GM12864 (cell line): Measurements from ENCODE around the gene CNOT4.

Experiments used
- DNase-seq: peaks from one replicate; pipeline ENCODE4 v3.0.0-alpha.2; 2011; ENCODE audit warnings: low read depth
- H3K4me3 ChIP-seq: 2 replicates; pipeline ENCODE4 v1.5.1; 2011; ENCODE audit warnings: mild to moderate bottlenecking, low read depth, low read length, control low read depth
- TF ChIP-seq, protein P1 (sequence below): IDR thresholded peaks from 2 replicates; pipeline ENCODE4 v1.5.1; 2011; ENCODE audit warnings: low read depth, mild to moderate bottlenecking, moderate library complexity, low read length, control low read depth, inconsistent platforms; ENCODE audit errors: missing control alignments

CNOT4 gene

DNA sequence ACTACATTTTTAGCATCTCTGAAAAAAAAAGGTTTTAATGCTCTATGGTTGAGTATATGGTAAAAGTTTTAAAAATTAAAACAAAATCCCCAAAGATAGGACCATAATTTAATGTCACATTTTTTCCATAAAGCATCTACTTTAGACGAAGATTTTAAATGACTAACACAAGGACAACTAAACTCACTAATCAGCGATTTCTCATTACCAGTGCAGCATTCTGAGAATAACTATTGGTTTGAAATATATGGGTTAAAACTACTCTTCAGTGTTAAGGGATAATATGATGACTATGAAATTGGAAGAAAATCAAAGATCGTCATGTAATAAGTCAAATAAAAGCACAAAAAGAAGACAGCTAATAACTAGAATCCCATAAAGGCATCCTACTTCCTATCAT lies 118.4 kb downstream of the CNOT4 start:
- no peak for DNase-seq
- no peak overlapping the region for H3K4me3 ChIP-seq
- TF ChIP-seq, protein P1, sequence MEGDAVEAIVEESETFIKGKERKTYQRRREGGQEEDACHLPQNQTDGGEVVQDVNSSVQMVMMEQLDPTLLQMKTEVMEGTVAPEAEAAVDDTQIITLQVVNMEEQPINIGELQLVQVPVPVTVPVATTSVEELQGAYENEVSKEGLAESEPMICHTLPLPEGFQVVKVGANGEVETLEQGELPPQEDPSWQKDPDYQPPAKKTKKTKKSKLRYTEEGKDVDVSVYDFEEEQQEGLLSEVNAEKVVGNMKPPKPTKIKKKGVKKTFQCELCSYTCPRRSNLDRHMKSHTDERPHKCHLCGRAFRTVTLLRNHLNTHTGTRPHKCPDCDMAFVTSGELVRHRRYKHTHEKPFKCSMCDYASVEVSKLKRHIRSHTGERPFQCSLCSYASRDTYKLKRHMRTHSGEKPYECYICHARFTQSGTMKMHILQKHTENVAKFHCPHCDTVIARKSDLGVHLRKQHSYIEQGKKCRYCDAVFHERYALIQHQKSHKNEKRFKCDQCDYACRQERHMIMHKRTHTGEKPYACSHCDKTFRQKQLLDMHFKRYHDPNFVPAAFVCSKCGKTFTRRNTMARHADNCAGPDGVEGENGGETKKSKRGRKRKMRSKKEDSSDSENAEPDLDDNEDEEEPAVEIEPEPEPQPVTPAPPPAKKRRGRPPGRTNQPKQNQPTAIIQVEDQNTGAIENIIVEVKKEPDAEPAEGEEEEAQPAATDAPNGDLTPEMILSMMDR: no peak

DNA sequence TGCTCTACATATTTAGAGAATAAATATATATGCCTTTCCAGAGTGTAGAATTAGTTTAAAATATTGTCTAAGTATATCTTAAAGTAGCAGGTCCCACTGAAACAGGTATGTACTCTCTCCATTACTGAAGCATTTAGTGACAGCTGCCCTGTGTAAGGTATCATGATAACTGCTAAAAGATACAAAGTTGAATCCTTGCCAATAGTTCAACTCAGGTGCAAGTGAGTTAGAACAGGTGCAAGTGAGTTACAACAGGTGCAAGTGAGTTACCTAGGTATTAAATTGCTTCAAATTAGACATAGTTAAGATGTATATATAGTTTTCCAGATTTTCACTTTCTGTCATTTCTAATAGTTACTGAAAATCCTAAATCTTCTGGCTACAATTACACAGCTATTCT lies 119.1 kb downstream of the CNOT4 start:
- TF ChIP-seq, protein P1: no peak
- no peak overlapping the region for H3K4me3 ChIP-seq
- DNase-seq: no peak

DNA sequence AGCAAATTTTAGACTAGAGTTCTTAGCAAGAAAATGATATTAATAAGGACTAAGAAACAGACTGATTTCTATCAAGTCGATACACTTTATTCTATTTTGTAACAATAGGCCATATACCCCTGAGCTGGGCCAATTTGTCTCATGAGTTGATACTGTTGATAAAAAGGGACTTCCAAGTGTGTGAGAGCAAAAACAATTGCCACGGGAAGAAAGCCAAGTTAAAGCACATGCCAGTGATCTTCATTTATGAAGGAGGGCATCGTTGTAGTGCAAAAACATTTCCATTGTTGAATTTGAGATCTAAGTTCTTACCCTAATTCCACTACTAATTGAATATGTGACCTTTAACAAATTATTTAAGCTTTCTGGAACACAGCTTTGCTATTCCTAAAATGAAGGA lies 119.9 kb downstream of the CNOT4 start:
- DNase-seq: no peak
- H3K4me3 ChIP-seq: no peak overlapping the region
- TF ChIP-seq, protein P1: no peak

DNA sequence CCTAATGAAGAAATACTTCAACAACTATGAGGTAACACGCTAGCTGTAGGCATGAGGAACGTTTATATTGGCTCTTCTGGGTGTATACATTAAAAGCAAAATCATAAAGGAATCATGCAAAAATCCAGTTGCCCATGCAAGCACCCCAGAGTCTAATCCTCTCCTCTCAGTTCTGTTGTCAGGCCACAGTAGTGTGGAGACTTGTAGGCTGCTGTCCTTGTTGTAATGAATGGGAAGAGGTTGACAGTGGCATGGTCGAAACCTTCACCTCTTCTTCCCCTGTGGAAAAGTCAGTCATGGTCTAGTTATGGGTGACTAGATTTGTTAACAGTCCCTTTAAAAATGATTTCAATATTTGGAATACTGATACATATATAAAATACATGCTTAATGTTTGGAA lies 121.3 kb downstream of the CNOT4 start:
- no peak overlapping the region for H3K4me3 ChIP-seq
- TF ChIP-seq, protein P1: no peak
- no peak for DNase-seq

DNA sequence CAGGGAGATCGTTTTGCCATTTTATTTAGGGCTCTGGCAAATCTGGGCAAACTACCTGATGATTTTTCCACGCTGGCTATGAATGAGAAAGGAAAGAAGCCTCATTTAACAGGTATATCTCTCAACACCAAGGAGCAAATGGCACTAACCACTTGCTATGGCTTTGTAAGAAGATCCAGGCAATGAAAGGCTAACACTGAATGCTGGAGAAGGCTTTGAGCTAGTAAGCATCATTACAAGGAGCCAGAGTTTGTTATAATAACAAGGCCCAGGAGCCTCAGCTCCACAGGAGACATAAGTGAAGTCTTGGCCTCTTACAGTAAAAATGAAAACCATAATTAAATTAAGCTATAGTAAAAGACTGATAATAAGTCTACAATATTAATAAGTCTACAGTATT lies 123.1 kb downstream of the CNOT4 start:
- TF ChIP-seq, protein P1: no peak
- DNase-seq: no peak
- no peak overlapping the region for H3K4me3 ChIP-seq

DNA sequence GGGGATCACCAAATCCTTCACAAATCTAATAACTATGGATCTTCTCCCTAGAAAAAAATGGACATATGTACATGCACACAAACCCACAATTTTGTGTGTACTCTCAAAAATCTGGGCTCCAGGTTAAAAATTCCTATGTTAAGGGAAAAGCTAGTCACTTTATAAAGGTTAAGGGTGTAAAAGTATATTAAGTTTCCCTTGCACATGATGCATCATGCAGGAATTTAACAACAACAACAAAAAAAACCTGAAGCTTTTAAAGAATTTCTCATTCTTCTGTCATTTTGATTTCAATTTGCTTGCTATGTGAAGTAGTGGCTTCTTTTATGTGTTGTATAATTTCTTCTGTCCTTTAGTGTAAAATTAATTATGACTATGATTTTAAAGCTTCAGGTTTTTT lies 123.7 kb downstream of the CNOT4 start:
- DNase-seq: no peak
- TF ChIP-seq, protein P1: no peak
- H3K4me3 ChIP-seq: no peak overlapping the region

DNA sequence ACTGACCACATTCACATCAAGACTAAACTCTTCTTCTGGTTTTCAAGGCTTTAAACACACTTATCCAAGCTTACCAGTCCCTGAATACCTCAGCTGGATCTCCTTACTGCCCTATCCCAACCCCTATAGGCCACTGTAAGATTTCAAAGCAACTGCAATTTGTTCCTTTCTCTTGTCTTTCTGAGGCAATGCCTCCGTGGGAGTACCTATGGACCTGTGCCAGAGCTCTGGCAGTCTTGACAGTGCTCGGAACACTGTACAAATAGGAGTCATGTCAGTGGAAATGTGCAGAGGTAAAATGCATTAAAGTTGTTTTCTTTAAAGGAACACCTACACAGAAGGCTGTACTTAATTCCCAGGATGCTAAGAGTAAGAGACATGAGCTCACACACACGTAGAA lies 124.7 kb downstream of the CNOT4 start:
- no peak overlapping the region for H3K4me3 ChIP-seq
- TF ChIP-seq, protein P1: no peak
- DNase-seq: no peak
